ENCODE data around the gene WFDC5.
"Not testable (repeated sequence)": the region's sequence is repeated elsewhere in the genome, so short reads cannot be mapped to it uniquely, and the experiment has no call there.

Gene WFDC5

GRCh38 chr20:45087097-45087790 lies 27.7 kb downstream of the WFDC5 start:
- DNase-seq: no peak

- no peak for DNase-seq
These were observed 29.1 kb downstream of the WFDC5 start for GRCh38 chr20:45085867-45086266.

GRCh38 chr20:45085289-45085688 lies 29.7 kb downstream of the WFDC5 start:
- no peak for DNase-seq

DNA sequence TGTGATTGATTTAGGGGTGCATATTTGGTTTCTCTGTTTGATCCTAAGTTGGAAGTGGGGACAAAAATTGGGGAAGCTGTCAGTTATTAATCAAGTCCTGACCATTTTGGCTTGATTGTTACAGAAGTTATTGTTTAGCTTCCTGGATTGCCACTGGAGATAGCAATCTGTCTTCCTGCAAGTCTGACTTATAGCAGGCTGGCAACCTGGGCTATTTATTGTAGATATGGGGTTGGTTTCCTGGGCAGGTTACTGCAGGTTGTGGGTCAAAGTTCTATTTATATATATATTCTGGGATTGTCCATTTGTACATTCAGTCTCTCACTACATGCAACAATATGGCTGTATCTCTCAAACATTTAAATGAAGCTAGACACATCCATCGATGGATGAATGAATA lies 31.8 kb downstream of the WFDC5 start:
- no peak for DNase-seq

DNA sequence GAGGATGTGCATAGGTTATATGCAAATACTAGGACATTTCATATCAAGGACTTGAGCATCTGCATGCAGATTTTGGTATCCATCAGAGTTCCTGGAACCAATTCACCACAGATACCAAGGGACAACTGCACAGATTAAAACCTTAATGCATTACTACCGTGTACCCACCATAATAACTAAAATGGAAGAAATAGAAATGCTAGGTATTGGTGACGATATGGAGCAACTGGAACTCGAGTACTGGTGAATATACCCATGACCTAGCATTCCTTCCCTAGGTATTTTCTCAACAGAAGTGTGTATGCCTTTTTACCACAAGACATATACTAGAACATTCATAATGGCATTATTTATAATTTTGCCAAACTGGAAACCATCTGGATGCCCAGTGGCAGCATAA lies 32.5 kb downstream of the WFDC5 start:
- DNase-seq: no peak

GRCh38 chr20:45080867-45081624 lies 33.9 kb downstream of the WFDC5 start:
- no peak for DNase-seq

DNA sequence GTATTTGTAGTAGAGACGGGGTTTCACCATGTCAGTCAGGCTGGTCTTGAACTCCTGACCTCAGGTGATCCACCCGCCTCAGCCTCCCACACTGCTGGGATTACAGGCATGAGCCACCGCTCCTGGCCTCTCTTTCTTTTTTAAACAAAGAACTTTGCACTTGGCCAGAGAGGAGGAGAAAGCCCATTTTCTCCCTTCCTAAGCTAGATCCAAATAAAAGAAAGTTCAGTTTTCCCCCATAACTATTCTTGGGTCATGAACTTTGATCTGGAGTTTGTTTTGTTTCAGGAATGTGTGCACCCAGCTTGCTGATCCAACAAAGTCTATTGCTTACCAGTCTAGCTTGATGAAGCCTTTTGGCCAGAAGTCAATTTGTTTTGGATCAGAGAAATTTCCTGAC lies 37.4 kb downstream of the WFDC5 start:
- DNase-seq: no peak

GRCh38 chr20:45073221-45073620 lies 41.8 kb downstream of the WFDC5 start:
- no peak for DNase-seq

GRCh38 chr20:45072066-45072465 lies 42.9 kb downstream of the WFDC5 start:
- DNase-seq: no peak

DNA sequence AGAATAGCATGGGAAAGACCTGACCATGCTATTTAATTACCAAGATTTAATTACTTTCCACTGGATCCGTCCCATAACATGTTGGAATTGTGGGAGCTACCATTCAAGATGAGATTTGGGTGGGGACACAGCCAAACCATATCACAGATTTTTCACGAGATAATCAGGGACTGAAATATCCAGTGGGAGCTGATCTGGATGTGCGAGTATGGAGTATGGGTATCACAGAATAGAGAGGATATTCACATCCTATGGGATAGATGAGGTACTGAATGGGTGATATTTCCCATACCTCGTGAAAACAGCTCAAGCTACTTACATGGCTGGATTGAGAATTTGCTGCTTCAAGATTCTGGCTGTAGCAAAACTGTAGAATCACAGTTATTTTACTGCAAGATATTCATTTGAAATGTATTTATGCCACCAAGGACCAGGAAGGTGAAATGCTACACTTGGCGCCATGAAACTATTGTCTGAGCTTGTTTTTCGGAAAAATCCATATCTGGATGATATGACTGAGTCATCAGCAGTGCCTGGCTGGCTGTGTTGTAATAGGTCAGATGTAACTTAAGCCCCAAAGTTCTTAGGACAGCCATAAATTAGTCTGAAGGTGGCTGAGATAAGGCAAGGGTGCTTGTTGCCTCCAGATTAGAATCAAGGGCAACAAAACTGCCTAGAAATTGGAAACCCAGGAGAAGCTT lies 43.9 kb downstream of the WFDC5 start:
- no peak for DNase-seq

- DNase-seq: no peak
These were observed 45.7 kb downstream of the WFDC5 start for GRCh38 chr20:45069261-45069660.

DNA sequence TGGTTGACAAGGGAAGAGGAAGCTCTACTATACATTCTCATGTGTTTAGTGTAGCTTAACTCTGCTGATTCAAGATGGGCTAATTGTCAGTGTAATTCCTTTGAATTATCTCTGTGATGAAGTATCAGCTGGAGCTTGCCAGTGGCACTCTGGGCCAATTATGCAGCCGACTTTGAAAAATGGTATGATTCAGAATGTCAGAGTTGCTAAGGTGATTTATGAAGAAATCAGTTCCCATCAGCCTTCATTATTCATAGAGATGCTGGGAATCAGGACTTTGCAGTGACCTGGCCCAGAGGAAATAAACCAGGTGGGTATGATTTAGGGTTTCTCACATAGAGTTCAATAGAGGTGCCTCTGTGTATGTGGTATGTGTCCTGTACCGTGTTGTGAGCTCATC lies 47.4 kb downstream of the WFDC5 start:
- DNase-seq: no peak

- no peak for DNase-seq
These were observed 47.9 kb downstream of the WFDC5 start for GRCh38 chr20:45067087-45067486.

DNA sequence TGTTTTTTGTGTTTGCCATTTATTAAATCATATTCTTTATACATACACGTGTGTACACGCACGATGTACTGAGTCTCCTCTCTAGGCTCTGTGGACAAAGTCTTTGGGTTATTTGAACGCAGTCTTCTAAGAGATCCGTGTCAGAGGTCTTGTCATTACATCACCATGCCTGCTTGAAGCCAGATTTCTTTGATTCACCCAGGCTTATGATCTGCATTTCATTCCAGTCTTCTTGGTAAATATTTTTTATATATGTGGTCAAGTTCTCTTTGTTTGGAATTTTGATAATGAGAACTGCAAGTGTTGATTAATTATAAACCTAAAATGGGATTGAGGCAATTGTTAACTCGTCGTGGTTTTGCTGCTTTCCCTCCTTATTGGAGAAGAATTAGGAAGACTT lies 48.6 kb downstream of the WFDC5 start:
- no peak for DNase-seq

GRCh38 chr20:45064812-45065211 lies 50.2 kb downstream of the WFDC5 start:
- DNase-seq: no peak

DNA sequence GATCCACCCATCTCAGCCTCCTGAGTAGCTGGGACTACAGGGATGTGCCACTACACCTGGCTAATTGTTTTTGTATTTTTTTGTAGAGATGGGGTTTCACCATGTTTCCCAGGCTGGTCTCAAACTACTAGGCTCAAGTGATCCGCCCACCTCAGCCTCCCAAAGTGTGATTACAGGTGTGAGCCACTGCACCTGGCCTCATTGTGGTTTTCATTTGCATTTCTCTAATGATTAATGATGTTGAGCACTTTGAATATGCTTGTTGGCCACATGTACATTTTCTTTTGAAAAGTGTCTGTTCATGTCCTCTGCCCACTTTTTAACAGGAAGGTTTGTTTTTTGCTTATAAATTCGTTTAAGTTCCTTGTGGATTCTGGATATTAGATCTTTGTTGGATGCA lies 51.9 kb downstream of the WFDC5 start:
- not testable (repeated sequence) for DNase-seq

GRCh38 chr20:45061244-45061643 lies 53.7 kb downstream of the WFDC5 start:
- no peak for DNase-seq

DNA sequence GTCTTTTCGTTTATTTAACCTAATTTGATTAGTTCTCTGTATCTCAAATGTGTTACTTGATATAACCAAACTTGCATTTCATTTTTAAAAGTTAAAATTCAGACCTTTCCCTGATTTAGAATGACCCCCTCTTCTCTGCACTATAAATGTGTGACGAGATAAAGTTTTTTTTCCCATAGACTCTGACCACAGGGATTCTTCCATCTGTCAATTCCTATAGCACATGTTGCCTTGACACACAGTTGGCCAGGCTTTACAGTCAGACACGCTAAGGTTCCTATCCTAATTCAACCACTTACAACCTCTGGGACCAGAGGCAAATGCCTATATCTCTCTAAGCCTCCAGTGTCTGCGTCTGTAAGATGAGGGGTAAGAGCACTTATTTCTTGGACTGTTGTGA lies 54.7 kb downstream of the WFDC5 start:
- no peak for DNase-seq
